Measurements from ENCODE around the gene CST11.

Gene CST11

GRCh38 chr20:23419995-23420901 lies 32.4 kb downstream of the CST11 start:
- peak; percentile 20 for DNase-seq

DNA sequence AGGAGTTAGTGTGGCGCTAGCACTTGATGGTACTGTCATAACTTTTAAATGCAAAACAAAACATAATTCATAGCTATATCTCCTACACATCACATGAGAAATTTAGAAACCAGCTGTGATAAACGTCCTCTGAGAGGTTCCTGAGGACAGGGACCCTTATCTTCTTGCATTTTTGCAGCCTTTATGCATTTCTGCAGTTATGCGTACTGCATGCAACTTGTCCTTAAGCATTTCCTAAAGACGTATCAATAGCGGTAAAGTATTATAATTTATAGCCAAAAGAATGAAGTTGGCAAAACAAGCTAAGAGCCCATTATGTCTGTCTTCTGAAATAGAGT lies 33.0 kb downstream of the CST11 start:
- no peak for DNase-seq

GRCh38 chr20:23417861-23418260 lies 34.8 kb downstream of the CST11 start:
- no peak for DNase-seq

DNA sequence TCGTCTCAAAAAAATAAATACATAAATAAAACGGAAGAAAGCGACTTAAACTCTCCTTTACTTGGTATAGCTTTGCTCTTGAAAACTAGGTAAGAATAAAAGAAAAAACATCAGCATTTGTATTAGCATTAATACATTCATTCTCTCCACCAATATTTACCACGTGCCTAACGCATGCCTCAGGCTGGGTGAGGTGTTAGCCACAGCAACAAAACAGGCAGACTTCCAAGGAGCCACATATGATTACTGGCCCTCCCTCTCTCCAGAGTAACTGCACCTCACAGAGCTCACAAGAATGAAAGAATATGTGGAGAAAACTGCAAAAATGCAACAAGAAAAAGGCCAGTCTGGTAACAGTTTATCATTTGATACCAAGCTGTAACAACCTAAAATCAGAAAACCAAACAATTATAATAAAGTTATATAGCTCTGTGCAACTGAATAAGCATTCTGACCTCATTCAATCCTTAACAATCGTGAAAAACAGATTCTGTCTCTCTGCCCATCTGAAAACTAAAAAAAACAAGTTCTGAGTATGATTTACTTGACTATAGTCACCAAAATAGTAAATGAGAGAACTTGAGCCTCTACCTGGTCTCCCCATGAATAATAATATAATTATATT lies 36.6 kb downstream of the CST11 start:
- DNase-seq: peak; percentile 49

DNA sequence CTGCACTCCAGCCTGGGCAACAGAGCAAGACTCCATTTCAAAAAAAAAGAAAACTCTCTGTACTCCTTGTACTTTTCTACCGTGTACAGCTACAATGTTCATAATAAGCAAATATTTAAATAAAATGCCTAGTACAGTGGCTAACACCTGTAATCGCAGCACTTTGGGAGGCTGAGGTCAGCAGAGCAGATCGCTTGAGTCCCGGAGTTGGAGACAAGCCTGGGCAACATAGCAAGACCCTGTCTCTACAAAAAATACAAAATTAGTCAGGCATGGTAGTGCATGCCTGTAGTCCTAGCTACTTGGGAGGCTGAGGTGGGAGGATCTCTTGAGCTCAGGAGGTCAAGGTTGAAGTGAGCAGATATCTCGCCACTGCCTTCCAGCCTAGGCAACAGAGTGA lies 37.1 kb downstream of the CST11 start:
- DNase-seq: no peak

GRCh38 chr20:23414526-23415188 lies 38.0 kb downstream of the CST11 start:
- no peak for DNase-seq

- DNase-seq: no peak
These were observed 38.7 kb downstream of the CST11 start for GRCh38 chr20:23413862-23414422.

DNA sequence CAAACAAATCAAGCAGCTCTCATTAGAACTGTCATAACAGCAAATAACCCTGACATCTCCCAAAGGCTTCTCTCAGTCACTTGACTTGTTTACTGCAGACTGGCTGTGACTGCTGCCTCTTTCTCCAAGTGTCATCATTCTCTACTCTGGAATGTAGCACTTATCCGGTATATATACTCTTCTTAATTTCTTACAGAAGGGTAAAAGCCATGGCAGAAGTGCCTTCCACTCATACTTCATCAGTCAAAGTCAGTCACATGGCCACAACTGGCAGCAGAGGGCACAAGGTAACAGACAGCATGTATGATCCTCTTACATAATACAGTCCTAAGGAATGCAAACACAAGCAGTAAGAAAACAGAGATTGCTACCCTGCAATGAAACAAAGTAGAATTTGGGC lies 40.6 kb downstream of the CST11 start:
- no peak for DNase-seq

DNA sequence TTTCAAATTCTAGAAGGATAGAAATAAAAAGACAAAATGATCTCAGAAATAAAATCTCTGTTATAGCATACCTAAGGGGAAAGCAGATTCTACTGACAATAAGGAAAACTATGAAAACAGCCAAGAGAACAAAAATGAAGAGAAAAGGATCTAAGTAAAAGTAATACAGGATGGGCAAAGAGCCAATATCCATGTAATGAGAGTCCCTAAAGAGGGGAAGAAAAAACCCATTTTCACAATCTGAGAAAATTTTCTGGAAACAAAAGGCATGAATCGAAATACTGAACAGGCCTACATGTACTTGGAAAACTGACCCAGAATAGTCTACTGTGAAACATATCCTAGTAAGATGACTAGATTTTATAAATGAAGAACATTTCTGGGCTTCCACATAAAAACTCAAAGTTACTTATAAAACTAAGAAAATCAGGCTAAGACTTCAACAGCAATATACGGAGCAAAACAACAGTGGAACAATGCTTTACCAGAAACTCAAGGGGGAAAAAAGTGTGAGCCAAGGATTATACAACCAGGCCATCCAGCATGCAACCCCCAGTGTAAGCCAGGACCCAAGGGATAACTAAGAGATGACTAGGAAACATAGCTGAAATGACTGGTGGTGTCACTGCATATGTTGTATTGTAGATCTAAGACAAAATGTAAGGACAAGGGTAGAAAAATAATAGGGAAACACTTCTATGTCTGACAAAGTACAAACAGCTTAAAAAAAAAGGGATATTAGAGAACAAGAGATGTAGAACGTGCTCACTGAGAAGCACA lies 41.6 kb downstream of the CST11 start:
- DNase-seq: no peak

DNA sequence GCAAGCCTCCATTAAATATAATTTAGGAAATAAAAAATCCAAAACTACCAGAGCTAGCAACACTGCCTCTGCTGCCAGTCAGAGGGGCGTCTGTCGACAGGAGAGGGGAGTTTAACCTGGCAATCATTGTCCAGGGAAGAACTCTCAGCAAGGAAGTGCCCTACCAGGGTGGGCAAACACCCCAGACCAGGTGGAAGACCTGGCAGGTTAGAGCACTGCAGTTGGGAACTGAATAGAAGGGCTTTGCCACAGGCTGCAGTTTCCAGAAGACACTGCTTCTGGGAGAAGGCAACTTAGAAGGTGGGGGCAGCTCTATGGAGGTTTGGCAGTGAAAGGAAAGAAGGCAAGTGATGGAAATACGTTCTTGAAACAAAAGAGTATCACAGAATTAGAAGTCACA lies 42.9 kb downstream of the CST11 start:
- no peak for DNase-seq

DNA sequence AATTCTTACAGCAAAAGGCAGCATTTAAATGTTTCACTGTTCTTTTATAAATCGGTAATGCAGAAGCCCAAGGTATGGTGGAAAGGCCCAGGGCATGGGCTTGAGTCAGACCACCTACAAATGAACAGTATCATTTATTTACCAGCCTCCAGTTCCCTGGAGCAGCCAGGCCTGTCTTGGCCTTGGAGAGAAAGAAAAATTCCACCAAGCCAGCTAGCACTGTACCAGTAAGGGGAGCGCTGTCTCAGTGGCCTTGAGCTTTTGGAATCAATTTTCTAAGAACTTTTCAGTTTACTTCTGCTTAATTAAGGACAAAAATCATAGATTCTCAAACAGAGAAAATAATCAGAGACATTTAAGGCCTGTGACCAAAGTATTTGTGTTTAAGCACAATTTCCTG lies 43.7 kb downstream of the CST11 start:
- no peak for DNase-seq

- peak; percentile 46 for DNase-seq
These were observed 44.8 kb downstream of the CST11 start for GRCh38 chr20:23407781-23408464.

DNA sequence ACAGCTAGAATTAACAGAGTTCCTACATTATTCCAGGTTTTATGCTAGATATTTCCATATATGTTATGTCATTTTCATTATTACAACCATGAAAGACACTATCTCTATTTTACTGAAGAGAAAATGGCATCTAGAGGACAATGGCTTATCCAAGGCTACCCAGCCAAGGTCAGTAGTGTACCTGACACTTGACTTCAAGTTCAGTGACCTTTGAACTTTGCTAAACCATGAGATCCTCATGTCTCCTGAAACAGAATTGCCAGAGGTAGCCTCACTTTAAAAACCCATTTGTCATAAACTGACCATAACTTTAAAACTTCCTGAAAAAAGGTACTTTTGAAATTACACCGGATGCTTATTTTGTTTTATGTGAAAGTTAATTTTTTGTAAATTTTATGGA lies 45.8 kb downstream of the CST11 start:
- DNase-seq: no peak

- DNase-seq: no peak
These were observed 48.5 kb downstream of the CST11 start for GRCh38 chr20:23404196-23404595.

GRCh38 chr20:23403751-23404150 lies 48.9 kb downstream of the CST11 start:
- no peak for DNase-seq

- DNase-seq: no peak
These were observed 51.6 kb downstream of the CST11 start for GRCh38 chr20:23401051-23401450.

All from CD4-positive, alpha-beta T cell treated with Interleukin-4 for 4 hours (primary cell).